ENCODE results near the gene SEZ6L.
A peak's percentile ranks its signal among the peaks of the same experiment; 100 is the strongest.

The SEZ6L gene

DNA sequence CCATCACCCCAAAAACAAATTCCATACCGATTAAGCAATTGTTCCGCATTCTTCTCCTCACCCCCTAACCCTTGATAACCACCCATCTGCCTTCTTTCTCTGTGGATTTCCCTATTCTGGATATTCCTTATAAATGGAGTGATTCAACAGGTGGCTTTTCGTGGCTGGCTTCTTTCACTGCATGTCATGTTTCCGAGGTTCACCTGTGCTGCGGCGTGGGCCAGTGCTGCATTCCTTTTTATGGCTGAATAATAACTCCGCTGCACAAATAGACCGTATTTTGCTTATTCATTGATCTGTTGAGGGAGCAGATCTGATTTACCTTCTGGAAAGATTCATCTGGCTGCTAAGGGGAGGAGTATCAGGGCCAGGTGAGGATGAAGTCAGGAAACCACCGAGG, 165.0 kb downstream of the SEZ6L start:
- no peak for DNase-seq (ENCODE audit: low read depth)

DNA sequence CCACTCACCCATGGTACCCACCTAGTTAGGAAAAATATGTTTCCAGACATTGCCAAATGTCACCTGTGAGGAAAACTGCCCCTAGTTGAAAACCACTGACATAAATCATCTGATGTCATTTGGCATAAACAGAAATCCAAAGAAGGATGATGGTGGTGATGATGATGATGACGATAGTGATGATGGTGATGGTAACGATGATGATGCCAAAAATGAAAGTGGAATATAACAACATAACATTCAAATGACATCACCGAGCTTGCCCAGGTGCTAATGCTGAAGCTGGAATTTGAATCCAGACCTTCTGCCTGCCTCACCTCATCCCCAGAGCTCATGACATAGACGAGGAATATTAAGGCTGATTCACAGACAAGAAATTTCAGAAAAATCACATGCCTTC, 167.5 kb downstream of the SEZ6L start:
- DNase-seq (ENCODE audit: low read depth): no peak

DNA sequence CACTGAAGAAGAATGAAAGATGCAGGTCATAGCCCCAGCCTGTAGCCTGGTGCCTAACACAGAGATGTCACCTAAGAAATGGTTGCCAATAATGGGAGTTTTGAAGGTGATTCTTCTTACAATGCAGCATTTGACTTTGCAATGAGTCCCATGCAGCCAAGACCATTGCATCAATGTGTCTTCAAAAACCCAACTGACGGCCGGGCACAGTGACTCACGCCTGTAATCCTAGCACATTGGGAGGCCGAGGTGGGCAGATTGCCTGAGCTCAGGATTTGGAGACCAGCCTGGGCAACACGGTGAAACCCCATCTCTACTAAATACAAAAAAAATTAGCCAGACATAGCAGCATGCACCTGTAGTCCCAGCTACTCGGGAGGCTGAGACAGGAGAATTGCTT, 170.5 kb downstream of the SEZ6L start:
- DNase-seq (ENCODE audit: low read depth): no peak

DNA sequence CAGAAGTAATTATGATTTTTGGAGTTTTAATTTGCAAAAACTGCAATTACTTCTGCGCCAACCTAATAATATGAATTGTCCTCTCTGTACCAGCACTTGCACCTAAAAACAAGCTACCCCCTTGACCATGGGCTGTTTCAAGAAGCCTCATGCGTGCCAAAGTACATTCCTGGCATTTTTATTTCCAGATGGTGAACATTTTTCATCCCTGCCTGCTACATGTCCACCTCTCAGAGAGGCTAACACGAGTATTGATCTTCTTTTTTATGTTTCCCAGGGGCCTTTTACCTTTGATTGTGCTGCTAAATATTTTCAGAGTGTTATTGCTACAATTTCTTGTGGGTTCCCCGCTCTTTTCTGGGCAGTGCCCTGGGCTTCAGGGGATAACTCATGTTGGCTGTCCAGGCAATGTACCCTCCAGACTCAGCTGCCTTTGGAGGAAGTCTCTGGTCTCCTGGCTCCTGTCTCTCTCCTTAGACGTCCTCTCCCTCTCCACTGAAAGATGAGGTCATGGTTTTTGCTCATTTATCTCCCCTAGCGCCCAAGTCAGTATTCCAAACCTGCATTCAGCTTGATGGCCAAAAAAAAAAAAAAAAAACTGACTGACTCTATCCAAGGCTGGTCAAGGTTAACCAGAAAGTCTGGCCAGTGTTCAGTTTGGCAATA, 173.6 kb downstream of the SEZ6L start:
- DNase-seq (ENCODE audit: low read depth): no peak

DNA sequence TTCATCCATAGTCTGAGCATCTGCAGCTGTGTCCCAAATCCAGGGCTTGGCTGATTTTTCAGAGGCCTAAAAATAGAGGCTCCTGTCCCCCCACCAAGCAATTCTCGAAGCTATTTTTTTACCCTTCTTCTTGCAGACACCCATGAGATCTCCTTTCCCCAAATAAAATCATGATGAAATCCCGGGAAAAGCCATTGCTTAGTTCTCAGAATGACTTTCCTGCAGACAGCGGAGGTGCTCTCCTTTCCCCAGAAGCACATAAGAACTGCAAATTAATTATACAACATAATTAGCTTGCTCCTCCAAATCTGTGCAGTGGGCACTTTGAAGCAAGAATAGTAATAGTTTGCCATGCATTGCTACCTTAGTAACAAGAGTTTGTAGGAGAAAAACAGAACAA, 176.2 kb downstream of the SEZ6L start:
- DNase-seq (ENCODE audit: low read depth): no peak

DNA sequence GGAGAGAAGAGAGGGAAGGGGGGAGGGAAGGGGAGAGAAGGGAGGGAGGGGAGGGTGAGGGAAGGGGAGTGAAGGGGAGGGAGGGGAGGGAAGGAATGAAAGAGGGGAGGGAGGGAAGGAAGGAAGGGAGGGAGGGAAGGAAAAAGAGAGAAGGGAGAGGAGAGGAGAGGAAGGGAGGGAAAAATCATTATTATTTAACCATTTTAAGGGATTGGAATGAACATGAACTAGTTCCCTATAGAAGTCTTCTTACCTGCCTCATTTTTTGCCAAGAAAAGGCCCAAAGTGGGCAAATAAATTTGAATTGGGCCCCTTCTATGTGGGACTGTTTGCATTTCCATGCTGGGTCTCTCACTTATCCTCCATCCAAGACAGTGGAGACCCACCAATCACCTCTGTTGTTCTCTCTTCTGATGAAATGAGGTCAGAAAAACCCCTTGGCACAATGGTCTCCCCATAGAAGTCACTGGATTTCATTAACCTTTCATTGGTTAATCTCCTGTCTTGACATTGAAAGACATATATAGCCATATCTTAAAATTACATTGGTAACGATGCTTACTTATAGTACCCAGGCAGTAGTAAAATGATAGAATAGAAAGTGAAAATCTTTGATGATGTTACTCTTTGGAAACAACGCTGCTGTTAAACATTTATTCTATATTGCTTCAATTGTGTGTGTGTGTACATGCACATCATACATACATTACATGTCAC, 179.7 kb downstream of the SEZ6L start:
- DNase-seq (ENCODE audit: low read depth): no peak

GRCh38 chr22:26354707-26355106, 185.4 kb downstream of the SEZ6L start:
- no peak for DNase-seq (ENCODE audit: low read depth)

DNA sequence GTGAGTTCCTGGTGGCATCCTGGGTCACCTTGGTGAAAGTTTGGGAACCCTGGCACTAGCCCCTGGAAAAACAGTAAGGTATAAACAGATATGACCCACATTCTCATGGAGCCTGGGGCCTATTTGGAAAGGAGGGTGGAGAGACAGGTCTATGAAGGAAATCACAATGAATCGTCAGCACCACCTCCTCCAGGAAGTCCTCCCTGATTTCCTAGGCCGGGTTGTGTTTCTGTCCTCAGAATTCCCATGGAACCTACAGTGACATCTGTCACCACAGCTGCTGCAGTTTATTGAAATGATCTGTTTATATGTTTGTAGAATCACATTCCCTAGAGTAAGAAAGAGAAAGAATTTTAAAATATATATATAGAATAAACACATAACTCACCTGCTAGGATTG, 188.0 kb downstream of the SEZ6L start:
- DNase-seq (ENCODE audit: low read depth): no peak

GRCh38 chr22:26357813-26358212, 188.6 kb downstream of the SEZ6L start:
- DNase-seq (ENCODE audit: low read depth): no peak

GRCh38 chr22:26359156-26359555, 189.9 kb downstream of the SEZ6L start:
- no peak for DNase-seq (ENCODE audit: low read depth)

GRCh38 chr22:26360169-26360885, 191.1 kb downstream of the SEZ6L start:
- peak; percentile 76 for DNase-seq (ENCODE audit: low read depth)

DNA sequence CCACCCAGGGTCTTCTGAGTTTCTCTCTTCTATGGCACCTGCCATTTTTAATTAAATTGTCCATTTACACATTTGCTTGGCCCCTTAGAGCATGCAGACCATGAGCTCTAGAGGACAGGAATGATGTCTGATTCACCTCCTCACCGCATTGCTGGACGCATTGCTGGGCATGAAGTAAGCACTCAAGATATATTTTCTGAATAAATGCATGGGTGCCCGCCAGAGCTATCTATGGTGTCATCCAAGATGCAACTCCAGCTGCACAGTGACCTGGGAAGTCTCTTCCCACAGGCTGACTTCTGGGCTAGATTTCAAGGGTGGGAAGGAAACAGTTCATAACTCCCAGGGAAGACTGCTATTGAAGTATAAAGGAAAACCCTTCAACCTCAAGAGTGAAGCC, 193.2 kb downstream of the SEZ6L start:
- peak; percentile 70 for DNase-seq (ENCODE audit: low read depth)

DNA sequence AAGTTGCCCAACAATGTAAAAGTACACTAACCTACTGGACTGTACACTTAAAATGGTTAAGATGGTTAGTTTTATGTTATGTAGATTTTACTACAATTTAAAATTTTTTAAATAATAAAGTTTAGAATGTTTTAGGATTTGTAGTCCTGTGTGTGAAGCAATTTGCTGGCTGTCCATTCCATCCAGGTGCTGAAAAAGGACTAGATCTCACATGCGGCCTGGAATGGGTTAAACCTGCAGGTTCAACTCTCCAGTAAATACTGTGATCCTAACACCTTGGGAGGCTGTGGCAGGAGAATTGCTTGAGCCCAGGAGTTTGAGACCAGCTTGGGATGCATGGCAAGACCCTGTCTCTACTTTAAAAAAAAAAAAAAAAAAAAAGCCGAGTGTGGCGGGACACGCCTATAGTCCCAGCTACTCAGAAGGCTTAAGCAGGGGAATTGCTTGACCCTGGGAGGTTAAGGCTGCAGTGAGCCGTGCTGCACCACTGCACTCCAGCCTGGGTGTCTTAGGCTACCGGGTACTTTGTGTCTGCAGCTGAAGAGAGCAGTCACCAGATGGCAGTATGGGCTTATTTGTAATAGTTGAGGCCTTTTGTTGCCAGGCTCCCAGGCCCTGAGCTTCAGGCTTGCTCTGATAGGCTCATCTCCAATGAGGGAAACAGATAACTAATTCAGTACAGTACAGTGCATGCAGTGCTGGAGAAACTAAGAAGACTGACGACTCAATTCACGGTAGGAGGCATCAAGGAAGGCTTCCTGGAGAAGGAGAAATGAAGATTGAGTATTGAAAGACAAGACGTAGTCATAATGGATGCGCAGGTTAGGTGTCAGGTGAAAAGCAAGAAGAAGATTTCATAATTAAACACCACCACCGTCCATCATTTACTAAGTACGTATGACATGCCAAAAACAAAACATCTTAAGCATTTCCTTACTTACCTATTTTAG, 195.1 kb downstream of the SEZ6L start:
- peak; percentile 85 for DNase-seq (ENCODE audit: low read depth)

GRCh38 chr22:26367402-26368245, 198.4 kb downstream of the SEZ6L start:
- peak; percentile 73 for DNase-seq (ENCODE audit: low read depth)

DNA sequence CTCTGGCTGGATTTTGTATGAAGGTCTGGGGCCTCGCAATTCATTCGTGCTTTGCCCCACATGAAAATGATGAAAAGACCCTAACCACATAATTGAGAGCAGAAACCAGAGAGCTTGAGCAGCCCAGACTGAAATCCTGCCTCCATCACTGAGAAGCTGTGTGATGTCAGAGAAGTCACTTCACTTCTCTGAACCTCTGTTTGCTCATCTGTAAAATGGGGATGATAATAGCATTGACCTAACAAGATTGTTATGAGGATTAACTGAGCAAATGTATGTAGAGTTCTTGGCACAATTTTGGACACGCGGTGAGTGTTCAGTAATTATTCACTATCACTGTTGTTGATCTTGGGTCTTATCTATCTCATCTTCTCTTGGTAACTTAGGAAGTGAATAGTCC, 203.6 kb downstream of the SEZ6L start:
- no peak for DNase-seq (ENCODE audit: low read depth)

- DNase-seq (ENCODE audit: low read depth): no peak
Measured at GRCh38 chr22:26374391-26375026, 205.2 kb downstream of the SEZ6L start.

GRCh38 chr22:26377170-26377830, 208.0 kb downstream of the SEZ6L start:
- no peak for DNase-seq (ENCODE audit: low read depth)

- DNase-seq (ENCODE audit: low read depth): no peak
Measured at GRCh38 chr22:26380072-26380830, 211.0 kb downstream of the SEZ6L start.

GRCh38 chr22:26382782-26383181, 213.5 kb downstream of the SEZ6L start:
- DNase-seq (ENCODE audit: low read depth): no peak
